HepG2 (cell line): ENCODE data around the gene DUS1L. TPM values are rescaled to one million over a fixed set of nuclear protein-coding genes. Genes with fewer than 3 reads are reported as not detected.

Experiments used
- CENPT ChIP-seq: sonication (generic); formaldehyde crosslinking; IDR thresholded peaks from 2 replicates; pipeline ENCODE4 v1.8.0; 2022; ENCODE audit warnings: low read depth, mild to moderate bottlenecking, moderate library complexity, missing genetic modification reagents
- CERS6 ChIP-seq: sonication (generic); formaldehyde crosslinking; IDR thresholded peaks from 2 replicates; pipeline ENCODE4 v1.5.0; 2020; ENCODE audit warnings: missing genetic modification reagents
- ESRRA ChIP-seq: sonication (generic); formaldehyde crosslinking; IDR thresholded peaks from 2 replicates; pipeline ENCODE4 v1.5.1; 2020; ENCODE audit warnings: mild to moderate bottlenecking, low read depth, missing genetic modification reagents
- HES4 ChIP-seq: sonication (generic); formaldehyde crosslinking; IDR thresholded peaks from 2 replicates; pipeline ENCODE4 v1.9.0; 2021; ENCODE audit warnings: mild to moderate bottlenecking, missing genetic modification reagents, borderline replicate concordance
- KIAA2018 ChIP-seq: sonication (generic); formaldehyde crosslinking; IDR thresholded peaks from 2 replicates; pipeline ENCODE4 v1.5.0; 2020; ENCODE audit warnings: mild to moderate bottlenecking, missing genetic modification reagents, borderline replicate concordance
- NBN ChIP-seq: fragments of 450-650 bp; conservative IDR thresholded peaks from 2 replicates; pipeline ENCODE4 v1.6.1; 2017
- SYNCRIP ChIP-seq: fragments of 200-400 bp; formaldehyde crosslinking; IDR thresholded peaks from 2 replicates; pipeline ENCODE4 v1.6.1; 2018; ENCODE audit warnings: mild to moderate bottlenecking, low read depth, low read length; ENCODE audit not compliant: insufficient read depth
- TEAD2 ChIP-seq: sonication (generic); formaldehyde crosslinking; IDR thresholded peaks from 2 replicates; pipeline ENCODE4 v1.9.0; 2021; ENCODE audit warnings: missing genetic modification reagents
- THRA ChIP-seq: sonication (generic); formaldehyde crosslinking; IDR thresholded peaks from 2 replicates; pipeline ENCODE4 v1.4.0; 2020; ENCODE audit warnings: missing genetic modification reagents, borderline replicate concordance
- ZNF143 ChIP-seq: sonication (generic); formaldehyde crosslinking; IDR thresholded peaks from 2 replicates; pipeline ENCODE4 v1.4.0; 2020; ENCODE audit warnings: missing genetic modification reagents
- ZNF281 ChIP-seq: sonication (generic); formaldehyde crosslinking; IDR thresholded peaks from 2 replicates; pipeline ENCODE4 v1.4.0; 2020; ENCODE audit warnings: missing genetic modification reagents, borderline replicate concordance
- ZNF383 ChIP-seq: sonication (generic); formaldehyde crosslinking; IDR thresholded peaks from 2 replicates; pipeline ENCODE4 v1.4.0; 2020; ENCODE audit warnings: missing genetic modification reagents, mild to moderate bottlenecking, borderline replicate concordance
- ZNF496 ChIP-seq: sonication (generic); formaldehyde crosslinking; IDR thresholded peaks from 2 replicates; pipeline ENCODE4 v1.8.1; 2023; ENCODE audit warnings: mild to moderate bottlenecking, moderate library complexity, missing genetic modification reagents; ENCODE audit not compliant: insufficient replicate concordance
- ZNF550 ChIP-seq: sonication (generic); formaldehyde crosslinking; IDR thresholded peaks from 2 replicates; pipeline ENCODE4 v1.4.0; 2020; ENCODE audit warnings: mild to moderate bottlenecking, missing genetic modification reagents, borderline replicate concordance
- polyA plus RNA-seq, 8 experiments: library from polyadenylated mRNA; depleted of rRNA in 3 of 8; stranded (reverse) in 7 of 8; unstranded in 1 of 8; fragments of >200 nt; fragmentation: Illumina TruSeq in 4 of 8; extraction: Trizol in 4 of 8; gene quantifications; 2 replicates each; pipeline versions ENCODE4 v1.2.1 to v1.2.3, GENCODE V29; 2011 to 2016; ENCODE audit warnings: low read depth in 4 of 8, missing spikeins in 1 of 8, mixed read lengths in 1 of 8; ENCODE audit not compliant: insufficient read depth in 1 of 8
- total RNA-seq, 5 experiments: library from RNA; depleted of rRNA; stranded (reverse); fragments of >200 nt; fragmentation: Illumina TruSeq; extraction: Trizol; gene quantifications; 2 replicates each; pipeline ENCODE4 v1.2.3, GENCODE V29; 2016; ENCODE audit warnings: low read depth in 1 of 5

The DUS1L gene
- total and polyA plus RNA-seq, 2 of the 13 experiments (the other 11 are each of a cell fraction or from before 2014, with no cell fraction given) = 81.0 to 109 TPM

- TF ChIP-seq KIAA2018 (CRISPR knock-in tag) (no peak), ZNF143 (CRISPR knock-in tag) (no peak), ZNF281 (no peak), ESRRA (peak; percentile 39; the same call in 1 of the 2 replicates), NBN (no peak), THRA (no peak), TEAD2 (CRISPR knock-in tag) (no peak), CERS6 (CRISPR knock-in tag) (no peak), CENPT (no peak), ZNF550 (no peak), HES4 (CRISPR knock-in tag) (no peak), ZNF496 (no peak), SYNCRIP (no peak), ZNF383 (CRISPR knock-in tag) (no peak)
Observed at GRCh38 chr17:82076018-82076784, 10.6 kb upstream of the DUS1L start (continued).
